PC-3 (cell line): Measurements from ENCODE around the gene EIF4ENIF1. TPM values are rescaled to one million over a fixed set of nuclear protein-coding genes. Genes with fewer than 3 reads are reported as not detected.

ENCODE experiments used
- ATAC-seq: fragments of 200-7000 bp; cut with Tn5 transposase; 2 replicates; pipeline ENCODE4 v1.9.1; 2020; ENCODE audit warnings: mild to moderate bottlenecking, moderate library complexity
- BruUV-seq: library from RNA; stranded (reverse); fragments of 400-500 nt; replicated peaks from 2 replicates; lab custom pipeline; 2021; lab: Mats Ljungman, UMichigan
- CTCF ChIA-PET: fragments of 300-600 bp; sonication (Branson Sonifier 250); formaldehyde crosslinking; loops from one replicate; lab custom pipeline; 2022; ENCODE audit warnings: antibody characterized with exemption; lab: Charles Lee
- POLR2A ChIA-PET: fragments of 300-600 bp; sonication (Branson Sonifier 250); formaldehyde crosslinking; loops from one replicate; lab custom pipeline; 2022; ENCODE audit warnings: antibody characterized with exemption; ENCODE audit not compliant: unreplicated experiment; lab: Charles Lee
- DNase-seq: peaks from one replicate; pipeline ENCODE4 v3.0.0-alpha.2; 2015
- H2AFZ ChIP-seq: fragments of 300-600 bp; sonication (generic); 2 replicates; pipeline ENCODE4 v1.6.0; 2016; ENCODE audit warnings: antibody characterized with exemption, low read length
- H3F3A ChIP-seq: fragments of 300-600 bp; sonication (generic); one replicate; pipeline ENCODE4 v1.6.0; 2017; ENCODE audit warnings: antibody characterized with exemption, low read length, control low read depth, mild to moderate bottlenecking; ENCODE audit not compliant: unreplicated experiment
- H3K27ac ChIP-seq: fragments of 300-600 bp; sonication (generic); 2 replicates; pipeline ENCODE4 v1.5.1; 2016; ENCODE audit warnings: mild to moderate bottlenecking, low read length
- H3K27me3 ChIP-seq: fragments of 300-600 bp; sonication (generic); 2 replicates; pipeline ENCODE4 v1.6.1; 2016; ENCODE audit warnings: low read length, mixed read lengths
- H3K36me3 ChIP-seq: fragments of 300-600 bp; sonication (generic); 2 replicates; pipeline ENCODE4 v1.6.1; 2016; ENCODE audit warnings: low read depth, mixed run types, low read length, mixed read lengths
- H3K4me1 ChIP-seq: fragments of 300-600 bp; sonication (generic); 2 replicates; pipeline ENCODE4 v1.5.1; 2016; ENCODE audit warnings: low read length; ENCODE audit not compliant: insufficient read depth
- H3K4me2 ChIP-seq: fragments of 300-600 bp; sonication (generic); 2 replicates; pipeline ENCODE4 v1.6.0; 2016; ENCODE audit warnings: low read length
- H3K4me3 ChIP-seq: fragments of 300-600 bp; sonication (generic); 2 replicates; pipeline ENCODE4 v1.5.1; 2016; ENCODE audit warnings: mild to moderate bottlenecking, low read length, mixed read lengths
- H3K79me2 ChIP-seq: fragments of 300-600 bp; sonication (generic); 2 replicates; pipeline ENCODE4 v1.6.1; 2017; ENCODE audit warnings: low read length, mixed read lengths
- H3K9ac ChIP-seq: fragments of 300-600 bp; sonication (generic); 2 replicates; pipeline ENCODE4 v1.6.0; 2016; ENCODE audit warnings: mild to moderate bottlenecking, low read length
- H3K9me2 ChIP-seq: fragments of 300-600 bp; sonication (generic); replicated peaks from 2 replicates; pipeline ENCODE4 v1.6.1; 2016; ENCODE audit warnings: mixed run types, low read length, mixed read lengths
- H3K9me3 ChIP-seq: fragments of 300-600 bp; sonication (generic); 2 replicates; pipeline ENCODE4 v1.6.1; 2016; ENCODE audit warnings: low read length, mixed read lengths
- H4K20me1 ChIP-seq: fragments of 300-600 bp; sonication (generic); 2 replicates; pipeline ENCODE4 v1.6.1; 2016; ENCODE audit warnings: low read length, mixed read lengths
- EZH2 ChIP-seq: fragments of 300-600 bp; sonication (generic); IDR thresholded peaks from one replicate; pipeline ENCODE4 v1.6.1; 2017; ENCODE audit warnings: antibody characterized with exemption, mild to moderate bottlenecking, low read length; ENCODE audit not compliant: unreplicated experiment
- EZH2phosphoT487 ChIP-seq: fragments of 300-600 bp; sonication (generic); IDR thresholded peaks from 2 replicates; pipeline ENCODE4 v1.6.1; 2018; ENCODE audit warnings: mild to moderate bottlenecking, antibody characterized with exemption, low read length, borderline replicate concordance
- intact Hi-C: fragments of 100-400 bp; cut with micrococcal nuclease; formaldehyde crosslinking; loops from 2 replicates; pipeline ENCODE4 v1.9.0; 2023
- total RNA-seq: library from RNA; depleted of rRNA; stranded (reverse); fragments of >200 nt; gene quantifications from 2 replicates; pipeline ENCODE4 v1.2.3, GENCODE V29; 2014
- TF ChIP-seq, protein P1 (sequence below): fragments of 300-600 bp; sonication (generic); conservative IDR thresholded peaks from 2 replicates; pipeline ENCODE4 v1.5.1; 2017; ENCODE audit warnings: antibody characterized with exemption, low read depth, mild to moderate bottlenecking, low read length

EIF4ENIF1 gene
- total RNA-seq, 1 experiment from 2014 or later: 5.3 TPM

DNA sequence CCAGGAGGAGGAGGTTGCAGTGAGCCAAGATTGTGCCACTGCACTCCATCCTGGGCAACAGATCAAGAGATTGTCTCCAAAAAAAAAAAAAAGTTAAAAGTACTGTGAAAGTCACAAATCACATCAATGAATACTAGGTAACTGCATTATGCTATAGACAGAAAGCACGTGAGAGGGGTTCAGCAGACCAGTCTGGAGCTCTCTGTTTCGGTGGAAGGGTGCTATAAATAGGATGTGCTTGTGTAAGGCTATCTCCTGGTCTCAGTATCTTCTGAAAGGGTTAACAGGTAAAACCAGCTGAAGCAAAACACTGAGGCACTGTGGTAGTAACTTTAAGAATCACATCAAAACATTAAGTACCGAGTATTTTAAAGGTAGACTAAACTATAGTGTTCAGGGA lies 43.4 kb downstream of the EIF4ENIF1 start:
- Histone ChIP-seq H3K79me2 (no peaks in the 10 kb centered on the region), H3K27ac (no peak overlapping the region), H3K4me2 (no peak overlapping the region), H2AFZ (no peak overlapping the region), H3K4me1 (no peaks in the 10 kb centered on the region), H3K36me3 (no peaks in the 10 kb centered on the region; the same call in 1 of the 2 replicates), H3K9me3 (no peaks in the 10 kb centered on the region), H3K9ac (no peak overlapping the region), H3K9me2 (no peaks in the 10 kb centered on the region), H3K27me3 (no peaks in the 10 kb centered on the region), H4K20me1 (no peaks in the 10 kb centered on the region), H3K4me3 (no peak overlapping the region), H3F3A (no peaks in the 10 kb centered on the region)
- DNase-seq (no peak), ATAC-seq (no peak)
- CTCF ChIA-PET: no interaction called here
- POLR2A ChIA-PET: no interaction called here
- no TSS peak for BruUV-seq
- intact Hi-C loops: no loop called here
- TF ChIP-seq EZH2phosphoT487 (no peak), EZH2 (no peak)
- TF ChIP-seq, protein P1, sequence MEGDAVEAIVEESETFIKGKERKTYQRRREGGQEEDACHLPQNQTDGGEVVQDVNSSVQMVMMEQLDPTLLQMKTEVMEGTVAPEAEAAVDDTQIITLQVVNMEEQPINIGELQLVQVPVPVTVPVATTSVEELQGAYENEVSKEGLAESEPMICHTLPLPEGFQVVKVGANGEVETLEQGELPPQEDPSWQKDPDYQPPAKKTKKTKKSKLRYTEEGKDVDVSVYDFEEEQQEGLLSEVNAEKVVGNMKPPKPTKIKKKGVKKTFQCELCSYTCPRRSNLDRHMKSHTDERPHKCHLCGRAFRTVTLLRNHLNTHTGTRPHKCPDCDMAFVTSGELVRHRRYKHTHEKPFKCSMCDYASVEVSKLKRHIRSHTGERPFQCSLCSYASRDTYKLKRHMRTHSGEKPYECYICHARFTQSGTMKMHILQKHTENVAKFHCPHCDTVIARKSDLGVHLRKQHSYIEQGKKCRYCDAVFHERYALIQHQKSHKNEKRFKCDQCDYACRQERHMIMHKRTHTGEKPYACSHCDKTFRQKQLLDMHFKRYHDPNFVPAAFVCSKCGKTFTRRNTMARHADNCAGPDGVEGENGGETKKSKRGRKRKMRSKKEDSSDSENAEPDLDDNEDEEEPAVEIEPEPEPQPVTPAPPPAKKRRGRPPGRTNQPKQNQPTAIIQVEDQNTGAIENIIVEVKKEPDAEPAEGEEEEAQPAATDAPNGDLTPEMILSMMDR: no peak

GRCh38 chr22:31445642-31446041 lies 44.0 kb downstream of the EIF4ENIF1 start:
- Histone ChIP-seq H4K20me1 (no peaks in the 10 kb centered on the region), H3K79me2 (no peaks in the 10 kb centered on the region), H3K4me2 (no peak overlapping the region), H3K9me3 (no peaks in the 10 kb centered on the region), H3K27me3 (no peaks in the 10 kb centered on the region), H3K9me2 (no peaks in the 10 kb centered on the region), H3K36me3 (no peaks in the 10 kb centered on the region; the same call in 1 of the 2 replicates), H3K4me3 (no peak overlapping the region), H3K27ac (no peak overlapping the region), H3F3A (no peaks in the 10 kb centered on the region), H3K4me1 (no peaks in the 10 kb centered on the region), H3K9ac (no peak overlapping the region), H2AFZ (no peak overlapping the region)
- intact Hi-C loops: no loop called here
- CTCF ChIA-PET: no interaction called here
- POLR2A ChIA-PET: no interaction called here
- no TSS peak for BruUV-seq
- TF ChIP-seq, protein P1: no peak
- TF ChIP-seq EZH2phosphoT487: no peak
- TF ChIP-seq EZH2: no peak
- DNase-seq (no peak), ATAC-seq (no peak)

- no peak overlapping the region for H2AFZ ChIP-seq
Measured at GRCh38 chr22:31443516-31443915, 46.1 kb downstream of the EIF4ENIF1 start.

More at GRCh38 chr22:31443516-31443915, 46.1 kb downstream of the EIF4ENIF1 start:
- Histone ChIP-seq H3F3A (no peaks in the 10 kb centered on the region), H3K4me1 (no peaks in the 10 kb centered on the region), H3K9me3 (no peaks in the 10 kb centered on the region), H3K9ac (no peak overlapping the region), H3K36me3 (peaks cover 14% of the 10 kb centered on the region; the same call in 1 of the 2 replicates), H3K79me2 (no peaks in the 10 kb centered on the region), H3K27ac (no peak overlapping the region), H3K27me3 (no peaks in the 10 kb centered on the region), H3K4me2 (no peak overlapping the region), H4K20me1 (no peaks in the 10 kb centered on the region), H3K9me2 (no peaks in the 10 kb centered on the region), H3K4me3 (no peak overlapping the region)
- CTCF ChIA-PET: no interaction called here
- TF ChIP-seq, protein P1: no peak
- intact Hi-C loops: no loop called here
- DNase-seq: no peak
- POLR2A ChIA-PET: no interaction called here
- BruUV-seq: no TSS peak
- ATAC-seq: no peak
